ENCODE results near the gene RAPGEF5.
"Not testable (repeated sequence)": the region's sequence is repeated elsewhere in the genome, so short reads cannot be mapped to it uniquely, and the experiment has no call there.

The RAPGEF5 gene

DNA sequence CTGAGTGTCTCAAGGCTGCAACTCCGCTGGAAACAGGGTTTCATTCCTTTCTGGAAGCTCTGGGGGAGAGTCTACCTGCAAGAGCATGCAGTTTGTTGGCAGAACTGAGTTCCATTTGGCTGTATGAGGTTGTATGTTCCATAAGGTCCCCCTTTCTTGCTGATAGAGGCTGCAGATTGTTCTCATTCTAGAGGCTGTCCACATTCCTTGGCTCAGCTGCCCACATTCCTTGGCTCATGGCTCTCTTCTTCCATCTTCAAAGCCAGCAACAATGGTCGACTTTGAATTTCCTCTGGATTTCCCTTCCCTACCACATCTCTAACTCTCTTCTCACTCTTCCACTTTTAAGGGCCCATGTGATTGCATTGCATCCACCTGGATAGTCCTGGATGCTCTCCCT is 264.0 kb downstream of the RAPGEF5 start:
- in situ Hi-C loops (cut with MboI; ENCODE audit: low sequenced_read_pairs, unreplicated experiment), result no loop called here
- DNase-seq (ENCODE audit: low spot score), result no peak
- TF ChIP-seq, protein P1, sequence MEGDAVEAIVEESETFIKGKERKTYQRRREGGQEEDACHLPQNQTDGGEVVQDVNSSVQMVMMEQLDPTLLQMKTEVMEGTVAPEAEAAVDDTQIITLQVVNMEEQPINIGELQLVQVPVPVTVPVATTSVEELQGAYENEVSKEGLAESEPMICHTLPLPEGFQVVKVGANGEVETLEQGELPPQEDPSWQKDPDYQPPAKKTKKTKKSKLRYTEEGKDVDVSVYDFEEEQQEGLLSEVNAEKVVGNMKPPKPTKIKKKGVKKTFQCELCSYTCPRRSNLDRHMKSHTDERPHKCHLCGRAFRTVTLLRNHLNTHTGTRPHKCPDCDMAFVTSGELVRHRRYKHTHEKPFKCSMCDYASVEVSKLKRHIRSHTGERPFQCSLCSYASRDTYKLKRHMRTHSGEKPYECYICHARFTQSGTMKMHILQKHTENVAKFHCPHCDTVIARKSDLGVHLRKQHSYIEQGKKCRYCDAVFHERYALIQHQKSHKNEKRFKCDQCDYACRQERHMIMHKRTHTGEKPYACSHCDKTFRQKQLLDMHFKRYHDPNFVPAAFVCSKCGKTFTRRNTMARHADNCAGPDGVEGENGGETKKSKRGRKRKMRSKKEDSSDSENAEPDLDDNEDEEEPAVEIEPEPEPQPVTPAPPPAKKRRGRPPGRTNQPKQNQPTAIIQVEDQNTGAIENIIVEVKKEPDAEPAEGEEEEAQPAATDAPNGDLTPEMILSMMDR (IDR thresholded peaks at IDR 0.05; ENCODE audit: borderline replicate concordance, control extremely low read depth, extremely low read depth, insufficient read depth, missing control alignments), result no peak

DNA sequence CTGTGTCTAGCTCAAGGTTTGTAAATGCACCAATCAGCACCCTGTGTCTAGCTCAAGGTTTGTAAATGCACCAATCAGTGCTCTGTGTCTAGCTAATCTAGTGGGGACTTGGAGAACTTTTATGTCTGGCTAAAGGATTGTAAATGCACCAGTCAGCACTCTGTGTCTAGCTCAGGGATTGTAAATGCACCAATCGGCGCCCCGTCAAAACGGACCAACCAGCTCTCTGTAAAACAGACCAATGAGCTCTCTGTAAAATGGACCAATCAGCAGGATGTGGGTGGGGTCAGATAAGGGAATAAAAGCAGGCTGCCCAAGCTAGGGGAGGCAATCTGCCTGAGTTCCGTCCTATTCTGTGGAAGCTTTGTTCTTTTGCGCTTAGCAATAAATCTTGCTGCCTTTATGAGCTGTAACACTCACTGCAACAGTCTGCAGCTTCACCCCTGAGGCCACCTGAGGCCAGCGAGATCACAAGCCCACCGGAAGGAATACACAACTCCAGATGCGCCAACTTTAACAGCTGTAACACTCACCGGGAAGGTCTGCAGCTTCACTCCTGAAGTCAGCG is 265.9 kb downstream of the RAPGEF5 start:
- in situ Hi-C loops (cut with MboI; ENCODE audit: low sequenced_read_pairs, unreplicated experiment), result not testable (repeated sequence)

DNA sequence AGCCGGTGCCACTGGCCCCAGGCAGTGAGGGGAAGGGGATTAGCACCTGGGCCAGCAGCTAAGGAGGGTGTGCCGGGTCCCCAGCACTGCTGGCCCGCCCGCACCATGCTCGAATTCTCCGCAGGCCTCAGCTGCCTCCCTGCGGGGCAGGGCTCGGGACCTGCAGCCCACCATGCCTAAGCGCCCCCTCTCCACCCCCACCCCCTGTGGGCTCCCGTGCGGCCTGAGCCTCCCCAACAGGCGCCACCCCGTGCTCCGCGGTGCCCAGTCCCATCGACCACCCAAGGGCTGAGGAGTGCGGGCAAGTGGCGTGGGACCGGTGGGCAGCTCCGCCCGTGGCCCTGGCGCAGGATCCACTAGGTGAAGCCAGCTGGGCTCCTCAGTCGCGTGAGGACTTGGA is 266.4 kb downstream of the RAPGEF5 start:
- in situ Hi-C loops (cut with MboI; ENCODE audit: low sequenced_read_pairs, unreplicated experiment), result no loop called here
- DNase-seq (ENCODE audit: low spot score), result no peak
- TF ChIP-seq, protein P1 (IDR thresholded peaks at IDR 0.05; ENCODE audit: borderline replicate concordance, control extremely low read depth, extremely low read depth, insufficient read depth, missing control alignments), result no peak

More for the DNA sequence above, 265.9 kb downstream of the RAPGEF5 start:
- not testable (repeated sequence) for DNase-seq (ENCODE audit: low spot score)

DNA sequence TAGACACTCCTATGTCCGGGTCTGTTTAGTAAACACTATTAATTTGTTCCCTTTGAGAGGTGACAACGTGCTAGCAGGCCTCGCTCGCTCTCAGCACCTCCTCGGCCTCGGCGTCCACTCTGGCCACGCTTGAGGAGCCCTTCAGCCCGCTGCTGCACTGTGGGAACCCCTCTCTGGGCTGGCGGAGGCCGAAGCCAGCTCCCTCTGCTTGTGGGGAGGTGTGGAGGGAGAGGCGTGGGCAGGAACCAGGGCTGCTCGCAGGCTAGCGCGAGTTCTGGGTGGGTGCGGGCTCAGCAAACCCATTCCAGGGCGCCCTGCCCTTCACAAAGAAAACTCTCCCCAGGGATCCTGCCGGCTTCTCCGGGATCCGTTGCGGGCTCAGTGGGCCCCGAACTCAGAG is 266.8 kb downstream of the RAPGEF5 start:
- no peak for DNase-seq (ENCODE audit: low spot score)
- TF ChIP-seq, protein P1 (IDR thresholded peaks at IDR 0.05; ENCODE audit: borderline replicate concordance, control extremely low read depth, extremely low read depth, insufficient read depth, missing control alignments), result no peak
- in situ Hi-C loops (cut with MboI; ENCODE audit: low sequenced_read_pairs, unreplicated experiment), result no loop called here

DNA sequence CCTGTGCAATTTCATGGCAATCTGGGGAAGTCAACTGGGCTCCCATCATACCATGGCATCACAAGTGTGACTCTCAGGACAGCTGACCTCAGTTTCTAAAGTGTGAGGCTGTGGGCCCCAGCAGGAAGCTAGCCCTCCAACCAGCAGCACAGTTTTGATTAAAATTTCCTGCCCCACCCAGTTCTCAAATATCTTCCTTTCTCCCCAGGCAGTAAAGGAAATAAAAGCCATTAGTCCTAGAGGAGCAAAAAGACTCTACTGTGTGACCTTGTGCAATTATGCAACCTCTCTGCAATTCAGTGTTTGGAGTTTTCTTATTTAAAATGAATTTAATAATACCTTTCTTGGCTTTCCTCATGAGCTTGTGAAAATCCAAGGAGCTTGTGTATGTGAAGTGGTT is 268.1 kb downstream of the RAPGEF5 start:
- TF ChIP-seq, protein P1 (IDR thresholded peaks at IDR 0.05; ENCODE audit: borderline replicate concordance, control extremely low read depth, extremely low read depth, insufficient read depth, missing control alignments), result no peak
- in situ Hi-C loops (cut with MboI; ENCODE audit: low sequenced_read_pairs, unreplicated experiment), result no loop called here
- DNase-seq (ENCODE audit: low spot score), result no peak

DNA sequence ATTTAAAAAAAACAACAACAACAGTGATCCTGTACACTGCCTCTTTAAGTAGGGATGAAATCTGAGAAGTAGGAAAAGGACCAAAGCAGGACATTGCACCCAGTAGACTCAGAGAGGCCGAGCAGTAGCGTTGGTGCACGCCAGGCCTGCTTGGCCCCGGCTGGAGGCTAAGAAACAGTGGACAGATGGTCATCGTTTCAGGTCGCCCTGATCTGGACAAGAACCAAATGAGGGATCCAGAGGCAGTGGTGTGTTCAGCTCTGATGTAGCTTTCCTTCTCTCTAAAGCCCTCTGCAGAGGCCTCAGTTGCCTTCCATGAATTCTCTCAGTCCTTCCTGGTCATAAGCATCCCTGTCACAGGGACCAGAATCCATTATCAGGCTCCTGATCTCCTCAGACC is 269.1 kb downstream of the RAPGEF5 start:
- DNase-seq (ENCODE audit: low spot score), result no peak
- in situ Hi-C loops (cut with MboI; ENCODE audit: low sequenced_read_pairs, unreplicated experiment), result no loop called here
- TF ChIP-seq, protein P1 (IDR thresholded peaks at IDR 0.05; ENCODE audit: borderline replicate concordance, control extremely low read depth, extremely low read depth, insufficient read depth, missing control alignments), result no peak

DNA sequence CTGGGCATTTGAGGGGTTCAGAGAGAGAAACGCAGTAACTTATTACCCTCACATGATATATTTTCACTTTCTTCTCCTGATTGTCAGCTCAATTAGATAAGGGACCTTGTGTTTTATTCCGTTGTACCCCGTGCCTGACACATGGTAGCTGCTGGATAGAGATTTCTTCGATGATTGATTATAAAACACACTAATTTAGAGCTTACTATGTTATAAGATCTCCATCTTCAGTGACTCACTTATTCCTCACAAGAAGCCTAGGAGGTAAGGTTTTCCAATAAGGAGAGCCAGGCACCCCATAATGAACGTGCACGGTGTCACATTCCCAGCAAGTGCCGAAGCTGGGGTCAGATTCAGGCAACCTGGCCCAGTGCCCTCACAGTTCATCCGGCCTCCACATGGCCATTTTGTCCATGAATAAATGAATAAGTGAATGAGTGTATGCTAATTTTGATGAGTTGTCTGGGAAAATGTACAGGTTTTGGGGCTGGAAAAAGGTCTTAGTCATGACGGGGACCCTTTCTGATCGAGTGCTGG is 273.2 kb downstream of the RAPGEF5 start:
- TF ChIP-seq, protein P1 (IDR thresholded peaks at IDR 0.05; ENCODE audit: borderline replicate concordance, control extremely low read depth, extremely low read depth, insufficient read depth, missing control alignments), result no peak
- DNase-seq (ENCODE audit: low spot score), result no peak
- in situ Hi-C loops (cut with MboI; ENCODE audit: low sequenced_read_pairs, unreplicated experiment), result no loop called here
